Stimulated activated CD4-positive, alpha-beta T cell treated with anti-CD3 and anti-CD28 coated beads, Interleukin-15, amount 100 ng/mL, for 1 hour (primary cell): ENCODE results near the gene GSTO1.

Experiments used
- DNase-seq, 2 donors: peaks; one replicate each; pipeline ENCODE4 v3.0.0-alpha.2; 2020; ENCODE audit warnings: low read depth in 1 of 2, low spot score in 1 of 2

GSTO1 gene

DNA sequence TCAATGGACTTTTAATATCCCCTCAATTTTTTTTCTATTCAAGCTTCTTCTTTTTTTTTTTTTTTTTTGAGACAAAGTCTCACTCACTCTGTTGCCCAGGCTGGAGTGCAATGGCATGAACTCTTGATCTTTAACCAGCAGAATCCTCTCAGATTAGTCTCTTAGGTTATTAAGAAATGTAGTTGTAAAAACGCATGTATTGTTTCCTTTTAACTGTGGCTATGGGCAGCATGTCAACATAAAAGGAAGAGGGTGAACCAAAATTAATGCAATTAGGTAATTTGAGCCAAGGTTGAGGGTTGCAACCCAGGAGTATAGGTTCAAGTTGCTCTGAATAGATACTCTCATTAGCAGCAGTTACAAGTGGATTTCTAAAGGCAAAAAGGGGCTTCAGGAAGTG is 4.3 kb upstream of the GSTO1 start:
- DNase-seq = no peak

DNA sequence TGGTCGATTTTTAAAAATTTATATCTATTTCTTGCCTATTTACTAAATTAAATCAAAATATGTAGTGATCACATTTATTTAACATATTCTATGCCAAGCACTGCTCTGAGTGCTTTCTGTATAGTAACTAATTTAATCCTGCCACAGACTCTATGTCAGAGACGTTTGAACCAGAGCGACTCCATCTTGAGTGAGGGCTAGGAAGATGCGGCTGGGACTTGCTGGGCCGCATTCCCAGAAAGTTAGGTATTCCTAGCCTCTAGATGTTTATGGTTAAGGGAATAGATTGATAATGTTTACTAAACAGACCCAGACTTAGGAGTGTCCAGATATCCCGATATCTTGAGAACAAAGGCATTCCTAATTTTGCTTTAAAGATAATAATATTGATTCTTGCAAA is 3.2 kb upstream of the GSTO1 start:
- DNase-seq = no peak

- DNase-seq = no peak
These were observed 2.3 kb upstream of the GSTO1 start for GRCh38 chr10:104252368-104252767.

- DNase-seq = no peak
These were observed 1.6 kb upstream of the GSTO1 start for GRCh38 chr10:104253106-104253505.

DNA sequence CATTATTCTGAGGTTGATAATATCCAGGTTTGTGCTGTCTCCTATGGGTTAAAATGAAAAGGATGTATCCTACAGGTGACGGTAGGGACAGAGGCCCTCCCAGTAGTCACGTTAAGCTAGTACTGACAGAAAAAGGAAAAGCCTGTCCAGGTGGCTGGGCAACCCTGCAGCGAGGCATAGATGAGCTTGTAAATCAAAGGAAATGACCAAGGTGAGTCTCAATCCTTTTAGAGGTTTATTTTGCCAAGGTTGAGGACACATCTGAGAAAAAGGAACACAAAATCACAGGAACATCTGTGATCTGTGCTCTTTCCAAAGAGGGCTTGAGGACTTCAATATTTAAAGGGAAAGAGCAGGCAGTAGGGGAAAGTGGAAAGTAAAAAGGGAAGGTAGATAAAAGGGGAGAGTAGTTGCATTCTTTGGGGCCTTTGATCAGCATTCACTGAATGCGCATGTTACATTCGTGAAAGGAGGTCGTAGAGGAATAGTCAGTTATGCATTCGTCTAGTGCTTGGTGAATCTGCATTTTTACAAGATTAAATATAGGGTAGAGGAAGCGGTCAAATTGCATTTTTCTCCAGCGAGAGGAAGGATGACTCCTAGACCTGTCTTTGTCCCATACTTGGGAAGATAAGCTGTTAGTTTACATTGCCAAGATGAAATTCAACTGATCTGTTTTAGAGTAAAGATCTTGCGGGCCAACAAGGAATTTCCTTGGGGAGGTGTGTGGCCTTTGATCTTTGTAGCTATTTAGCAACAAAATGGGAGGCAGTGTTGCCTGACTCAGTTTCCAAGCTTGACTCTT is 884 bp upstream of the GSTO1 start:
- DNase-seq = no peak

DNA sequence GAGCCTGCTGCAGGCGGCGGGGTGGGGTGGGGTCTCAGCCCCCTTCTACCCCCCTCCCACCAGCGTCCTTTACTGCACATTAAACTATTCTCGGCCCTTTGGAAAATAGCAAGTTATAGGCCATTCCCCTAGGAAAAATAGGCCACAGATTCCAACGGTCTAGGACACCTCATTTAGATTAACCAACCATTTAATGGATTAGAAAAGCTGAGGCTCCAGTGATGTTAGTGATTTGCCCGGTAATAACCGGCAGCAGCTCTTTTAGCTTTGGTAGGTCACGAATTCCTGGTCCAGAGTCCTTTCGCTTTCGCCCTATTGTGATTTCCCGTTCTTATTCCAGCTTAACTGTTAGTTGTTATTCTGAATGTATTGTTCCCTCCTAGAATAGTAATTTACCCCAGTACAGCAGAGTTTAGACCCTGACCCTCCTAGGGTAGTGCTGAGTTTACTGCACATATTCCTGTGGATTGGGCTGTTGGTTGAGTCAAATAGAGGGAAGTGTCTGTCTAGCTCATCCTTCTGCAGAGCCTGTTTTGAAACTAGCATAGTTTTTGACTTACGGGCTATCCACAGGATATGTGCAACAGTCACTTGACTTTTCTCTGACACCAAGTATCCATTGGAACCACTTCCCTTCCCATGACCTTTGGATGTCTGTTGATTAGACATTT is 754 bp downstream of the GSTO1 start:
- no peak for DNase-seq

- DNase-seq = no peak
These were observed 1.8 kb downstream of the GSTO1 start for GRCh38 chr10:104256335-104256961.

DNA sequence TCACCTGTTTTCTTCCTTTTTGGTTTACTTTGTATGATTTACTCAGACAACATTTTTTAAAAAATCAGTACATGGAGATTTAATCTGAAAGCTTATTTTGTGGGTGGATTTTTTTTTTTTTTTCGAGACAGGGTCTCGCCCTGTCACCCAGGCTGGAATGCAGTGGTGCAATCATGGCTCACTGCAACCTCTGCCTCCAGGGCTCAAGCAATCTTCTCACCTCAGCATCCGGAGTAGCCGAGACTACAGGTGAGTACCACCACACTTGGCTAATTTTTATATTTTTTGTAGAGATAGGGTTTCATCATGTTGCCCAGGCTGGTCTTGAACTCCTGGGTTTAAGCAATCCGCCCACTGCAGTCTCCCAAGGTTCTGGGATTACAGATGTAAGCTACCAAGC is 2.5 kb downstream of the GSTO1 start:
- no peak for DNase-seq

DNA sequence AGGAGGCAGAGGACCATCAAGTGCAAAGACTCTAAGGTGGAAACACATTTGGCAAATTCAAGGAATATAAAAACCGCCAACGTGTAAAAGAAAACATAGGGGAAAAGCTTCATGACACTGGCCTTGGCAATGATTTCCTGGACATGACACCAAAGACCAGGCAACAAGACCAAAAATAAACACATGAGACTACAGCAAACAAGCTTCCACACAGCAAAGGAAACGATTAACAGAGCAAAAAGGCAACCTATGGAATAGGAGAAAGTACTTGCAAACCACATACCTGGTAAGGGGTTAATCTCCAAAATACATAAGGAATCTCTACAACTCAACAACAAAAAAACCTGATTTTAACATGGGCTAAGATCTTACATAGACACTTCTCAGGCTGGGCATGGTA is 3.5 kb downstream of the GSTO1 start:
- no peak for DNase-seq

GRCh38 chr10:104259456-104259855 is 4.8 kb downstream of the GSTO1 start:
- DNase-seq = no peak

DNA sequence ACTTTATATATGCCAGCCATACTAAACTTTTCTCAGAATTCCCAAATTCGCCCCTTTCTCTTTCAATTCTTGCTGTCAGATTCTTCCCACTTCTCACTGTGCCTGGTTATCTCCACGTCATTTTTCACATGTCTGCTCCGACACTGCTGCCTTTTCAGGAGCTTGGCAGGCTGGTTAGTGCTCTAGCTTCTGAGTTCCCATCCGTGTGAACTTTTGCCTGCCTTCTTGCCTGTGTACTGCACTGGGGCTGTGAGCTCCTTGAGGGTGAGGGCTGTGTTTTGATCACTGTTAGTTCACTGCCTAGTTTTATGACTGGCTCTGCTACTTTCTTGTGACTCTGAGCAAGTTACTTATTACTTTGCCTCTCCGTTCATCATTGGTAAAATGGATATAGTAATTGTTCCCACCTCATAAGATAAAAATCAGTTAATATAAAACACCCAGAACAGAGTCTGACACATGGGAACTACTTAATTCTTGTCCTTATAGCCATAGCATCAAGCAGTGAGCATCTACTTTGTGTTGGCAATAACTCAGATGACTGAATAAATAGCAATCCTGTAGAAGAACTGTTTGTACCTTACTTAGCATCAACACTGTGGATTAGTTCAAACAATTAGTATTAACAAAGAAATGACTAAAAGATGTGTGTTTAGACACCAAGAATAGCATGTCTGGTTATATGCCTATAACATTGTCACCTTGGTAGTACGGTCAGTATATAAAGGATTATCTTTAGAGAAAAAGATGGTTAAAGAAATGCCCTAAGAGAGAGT is 5.5 kb downstream of the GSTO1 start:
- DNase-seq = no peak

- DNase-seq = no peak
These were observed 6.1 kb downstream of the GSTO1 start for GRCh38 chr10:104260775-104261115.

DNA sequence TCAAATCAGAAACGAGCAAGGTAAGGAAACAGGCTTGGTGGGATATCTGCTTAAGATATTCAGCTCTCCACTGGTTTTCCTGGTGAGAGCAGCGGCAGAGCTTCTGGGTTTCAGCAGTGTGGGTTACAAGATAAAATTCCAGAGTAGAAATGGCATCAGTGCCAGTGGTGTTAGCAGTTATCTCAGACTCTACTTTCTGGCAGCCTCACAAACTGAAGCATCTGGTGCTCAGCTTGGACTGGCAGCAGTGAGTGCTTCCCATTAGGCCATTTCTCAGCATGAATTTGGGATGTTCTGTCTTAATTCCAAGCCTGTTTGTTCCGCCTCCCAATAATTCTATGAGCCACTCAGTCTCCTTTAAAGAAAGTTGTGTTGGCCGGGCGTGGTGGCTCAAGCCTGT is 7.4 kb downstream of the GSTO1 start:
- no peak for DNase-seq

- no peak for DNase-seq
These were observed 10.1 kb downstream of the GSTO1 start for GRCh38 chr10:104264783-104265182.

- DNase-seq = no peak
These were observed 13.2 kb downstream of the GSTO1 start for GRCh38 chr10:104267721-104268404.

- no peak for DNase-seq
These were observed 13.7 kb downstream of the GSTO1 start for GRCh38 chr10:104268405-104268712.

- peak; percentile 94 to 96 for DNase-seq
These were observed 14.3 kb downstream of the GSTO1 start, which contains the start of gene GSTO2 for GRCh38 chr10:104268713-104269645. GSTO2 (plus strand) TSS chr10:104269184; CDS start chr10:104274916, 5,732 bp downstream.

GRCh38 chr10:104273286-104273685 is 18.6 kb downstream of the GSTO1 start:
- DNase-seq = no peak

DNA sequence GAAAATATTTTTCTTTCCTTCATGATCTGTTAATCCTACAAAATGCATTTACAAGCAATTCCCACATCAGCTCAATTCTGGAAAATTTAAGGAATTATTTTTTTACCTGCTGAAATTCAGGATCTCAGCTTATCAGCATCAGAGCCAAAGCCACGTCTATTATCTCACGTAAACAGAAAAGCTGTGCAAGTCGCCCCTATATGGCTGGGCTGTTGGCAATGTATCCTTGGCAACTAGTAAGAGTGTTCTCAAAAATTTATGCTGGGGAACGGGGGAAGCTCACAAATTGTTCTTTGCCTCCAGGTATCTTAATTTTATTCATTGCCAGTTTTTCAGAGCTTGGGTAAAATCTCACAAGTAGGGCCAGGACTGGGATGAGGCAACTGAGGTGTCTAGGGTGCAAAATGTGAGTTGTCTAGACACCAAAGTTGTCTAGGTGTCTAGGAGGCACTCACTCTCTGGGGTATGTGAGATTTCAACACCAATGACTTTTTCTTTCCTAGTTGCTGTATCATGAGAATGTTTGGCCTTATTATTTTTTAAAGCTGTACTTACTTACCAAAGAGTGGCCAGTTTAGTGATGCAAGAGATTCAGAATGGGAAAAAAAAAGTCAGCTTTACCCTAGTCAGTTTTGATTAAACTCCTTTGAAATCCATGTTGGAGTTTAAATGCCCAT is 19.3 kb downstream of the GSTO1 start:
- DNase-seq = no peak
